ENCODE measurements around the gene MAPK1IP1L. TPM values are rescaled to one million over a fixed set of nuclear protein-coding genes. Genes with fewer than 3 reads are reported as not detected.
"Not testable (repeated sequence)": the region's sequence is repeated elsewhere in the genome, so short reads cannot be mapped to it uniquely, and the experiment has no call there.

The MAPK1IP1L gene
- total RNA-seq, 6 experiments from 2014 or later: 114 to 150 (median 126) TPM

DNA sequence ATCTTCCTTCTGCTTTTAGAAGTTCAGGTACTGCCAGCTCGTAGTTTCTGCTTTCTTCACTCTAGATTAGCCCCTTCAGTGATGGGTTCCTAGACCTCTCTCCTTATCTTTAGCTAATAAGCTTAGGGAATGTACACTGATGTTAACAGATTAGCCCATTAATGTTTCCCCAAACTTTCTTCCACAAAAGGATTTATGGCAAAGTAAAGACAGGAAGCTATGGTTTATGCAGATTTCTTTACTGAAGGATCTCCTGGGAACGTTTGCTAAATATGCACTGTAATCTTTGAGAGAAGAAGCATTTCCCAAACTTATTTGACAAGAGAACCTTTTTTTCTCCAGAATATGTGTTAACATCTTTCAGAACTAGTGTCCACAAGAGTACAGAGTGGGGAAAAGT lies 20.3 kb upstream of the MAPK1IP1L start:
- Mint-ChIP-seq H3K27ac (peak overlapping the region; percentile 23), H3K9me3 (no peaks in the 10 kb centered on the region), H3K4me3 (no peak overlapping the region), H3K27me3 (ENCODE audit: insufficient read depth) (no peaks in the 10 kb centered on the region), H3K4me1 (ENCODE audit: low read depth) (peaks cover 43% of the 10 kb centered on the region), H3K36me3 (ENCODE audit: low read depth) (peaks cover 12% of the 10 kb centered on the region; the same call in 1 of the 2 replicates)
- no peak for DNase-seq
- TF ChIP-seq, protein P1, sequence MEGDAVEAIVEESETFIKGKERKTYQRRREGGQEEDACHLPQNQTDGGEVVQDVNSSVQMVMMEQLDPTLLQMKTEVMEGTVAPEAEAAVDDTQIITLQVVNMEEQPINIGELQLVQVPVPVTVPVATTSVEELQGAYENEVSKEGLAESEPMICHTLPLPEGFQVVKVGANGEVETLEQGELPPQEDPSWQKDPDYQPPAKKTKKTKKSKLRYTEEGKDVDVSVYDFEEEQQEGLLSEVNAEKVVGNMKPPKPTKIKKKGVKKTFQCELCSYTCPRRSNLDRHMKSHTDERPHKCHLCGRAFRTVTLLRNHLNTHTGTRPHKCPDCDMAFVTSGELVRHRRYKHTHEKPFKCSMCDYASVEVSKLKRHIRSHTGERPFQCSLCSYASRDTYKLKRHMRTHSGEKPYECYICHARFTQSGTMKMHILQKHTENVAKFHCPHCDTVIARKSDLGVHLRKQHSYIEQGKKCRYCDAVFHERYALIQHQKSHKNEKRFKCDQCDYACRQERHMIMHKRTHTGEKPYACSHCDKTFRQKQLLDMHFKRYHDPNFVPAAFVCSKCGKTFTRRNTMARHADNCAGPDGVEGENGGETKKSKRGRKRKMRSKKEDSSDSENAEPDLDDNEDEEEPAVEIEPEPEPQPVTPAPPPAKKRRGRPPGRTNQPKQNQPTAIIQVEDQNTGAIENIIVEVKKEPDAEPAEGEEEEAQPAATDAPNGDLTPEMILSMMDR (IDR thresholded peaks at IDR 0.05): no peak

DNA sequence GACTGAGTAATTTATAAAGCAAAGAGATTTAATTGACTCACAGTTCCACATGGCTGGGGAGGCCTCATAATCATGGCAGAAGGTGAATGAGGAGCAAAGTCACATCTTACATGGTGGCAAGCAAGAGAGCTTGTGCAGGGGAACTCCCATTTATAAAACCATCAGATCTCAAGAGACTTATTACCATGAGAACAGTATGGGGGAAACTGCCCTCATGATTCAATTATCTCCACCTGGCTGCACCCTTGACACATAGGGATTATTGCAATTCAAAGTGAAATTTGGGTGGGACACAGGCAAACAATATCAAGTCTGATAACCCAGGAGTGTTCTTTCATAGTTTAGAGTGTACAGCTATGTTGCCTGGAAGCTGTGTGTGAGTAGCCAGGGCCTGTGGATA lies 13.5 kb upstream of the MAPK1IP1L start:
- not testable (repeated sequence) for H3K27ac Mint-ChIP-seq; H3K27me3 Mint-ChIP-seq (ENCODE audit: insufficient read depth); H3K4me3 Mint-ChIP-seq; H3K9me3 Mint-ChIP-seq; DNase-seq
- Mint-ChIP-seq H3K4me1 (ENCODE audit: low read depth) (peaks cover 13% of the 10 kb centered on the region), H3K36me3 (ENCODE audit: low read depth) (peaks cover 29% of the 10 kb centered on the region)

DNA sequence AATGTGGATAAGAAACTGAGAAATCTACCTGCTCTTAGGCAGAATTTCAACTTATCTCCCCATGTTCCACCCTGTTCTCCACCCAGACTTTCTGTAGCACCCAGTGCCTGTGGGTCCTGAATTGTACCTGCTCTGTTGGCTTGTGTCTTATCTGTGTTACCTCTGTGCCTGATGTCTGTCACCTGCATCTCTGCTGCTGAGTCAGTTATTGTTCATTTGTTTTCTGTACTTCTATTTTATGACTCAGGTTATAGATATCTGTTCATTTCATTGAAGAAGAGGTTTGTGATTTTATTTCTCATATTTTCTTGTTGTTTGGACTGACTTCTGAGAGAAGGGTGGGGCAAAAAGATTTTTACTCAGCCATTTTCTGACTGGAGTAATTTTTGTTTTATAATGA lies 12.7 kb upstream of the MAPK1IP1L start:
- Mint-ChIP-seq H3K27me3 (ENCODE audit: insufficient read depth) (peaks cover 2% of the 10 kb centered on the region), H3K9me3 (no peaks in the 10 kb centered on the region), H3K36me3 (ENCODE audit: low read depth) (peaks cover 37% of the 10 kb centered on the region), H3K4me1 (ENCODE audit: low read depth) (peaks cover 13% of the 10 kb centered on the region), H3K27ac (peak overlapping the region; percentile 43), H3K4me3 (no peak overlapping the region)
- DNase-seq: no peak
- TF ChIP-seq, protein P1 (IDR thresholded peaks at IDR 0.05): no peak

DNA sequence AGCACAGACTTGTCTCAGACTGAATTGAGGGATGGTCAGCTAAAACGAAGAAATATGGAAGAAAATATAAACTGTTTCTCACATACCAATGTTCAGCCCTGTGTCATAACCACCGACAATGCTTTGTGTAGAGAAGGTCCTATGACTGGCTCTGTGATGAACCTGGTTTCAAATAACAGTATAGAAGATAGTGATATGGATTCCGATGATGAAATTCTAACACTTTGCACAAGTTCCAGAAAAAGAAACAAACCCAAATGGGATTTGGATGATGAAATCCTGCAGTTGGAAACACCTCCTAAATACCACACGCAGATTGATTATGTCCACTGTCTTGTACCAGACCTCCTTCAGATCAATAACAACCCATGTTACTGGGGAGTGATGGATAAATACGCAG lies 7.9 kb upstream of the MAPK1IP1L start:
- TF ChIP-seq, protein P1 (IDR thresholded peaks at IDR 0.05): no peak
- peaks cover 15% of the 10 kb centered on the region for H3K36me3 Mint-ChIP-seq (ENCODE audit: low read depth)
- peaks cover 2% of the 10 kb centered on the region for H3K27me3 Mint-ChIP-seq (ENCODE audit: insufficient read depth)
- no peak overlapping the region for H3K4me3 Mint-ChIP-seq
- H3K27ac Mint-ChIP-seq: no peak overlapping the region
- H3K4me1 Mint-ChIP-seq (ENCODE audit: low read depth): peaks cover 10% of the 10 kb centered on the region
- H3K9me3 Mint-ChIP-seq: no peaks in the 10 kb centered on the region
- no peak for DNase-seq

DNA sequence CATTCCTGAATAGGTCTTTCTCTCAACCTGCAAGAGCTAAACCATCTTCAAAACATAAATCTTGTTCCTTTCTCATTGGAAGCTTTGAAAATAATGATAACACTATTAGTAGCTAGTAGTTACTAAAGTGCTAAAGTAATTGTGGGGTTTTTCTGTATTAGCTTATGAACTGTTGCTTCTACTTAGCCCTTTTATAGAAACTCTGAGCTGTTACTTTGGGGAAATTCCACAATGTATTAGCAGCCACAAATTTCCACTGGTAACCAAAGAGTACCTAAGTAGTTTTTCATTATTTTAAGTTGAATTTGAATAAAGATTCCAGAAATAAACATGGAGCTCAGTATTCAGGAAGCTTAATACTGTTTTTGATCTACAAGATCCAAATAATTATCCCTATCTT lies 6.4 kb upstream of the MAPK1IP1L start:
- DNase-seq: no peak
- Mint-ChIP-seq H3K9me3 (no peaks in the 10 kb centered on the region), H3K27ac (no peak overlapping the region), H3K4me3 (no peak overlapping the region), H3K27me3 (ENCODE audit: insufficient read depth) (no peaks in the 10 kb centered on the region; the same call in 1 of the 2 replicates), H3K36me3 (ENCODE audit: low read depth) (peaks cover 15% of the 10 kb centered on the region), H3K4me1 (ENCODE audit: low read depth) (no peaks in the 10 kb centered on the region)
- TF ChIP-seq, protein P1 (IDR thresholded peaks at IDR 0.05): no peak

DNA sequence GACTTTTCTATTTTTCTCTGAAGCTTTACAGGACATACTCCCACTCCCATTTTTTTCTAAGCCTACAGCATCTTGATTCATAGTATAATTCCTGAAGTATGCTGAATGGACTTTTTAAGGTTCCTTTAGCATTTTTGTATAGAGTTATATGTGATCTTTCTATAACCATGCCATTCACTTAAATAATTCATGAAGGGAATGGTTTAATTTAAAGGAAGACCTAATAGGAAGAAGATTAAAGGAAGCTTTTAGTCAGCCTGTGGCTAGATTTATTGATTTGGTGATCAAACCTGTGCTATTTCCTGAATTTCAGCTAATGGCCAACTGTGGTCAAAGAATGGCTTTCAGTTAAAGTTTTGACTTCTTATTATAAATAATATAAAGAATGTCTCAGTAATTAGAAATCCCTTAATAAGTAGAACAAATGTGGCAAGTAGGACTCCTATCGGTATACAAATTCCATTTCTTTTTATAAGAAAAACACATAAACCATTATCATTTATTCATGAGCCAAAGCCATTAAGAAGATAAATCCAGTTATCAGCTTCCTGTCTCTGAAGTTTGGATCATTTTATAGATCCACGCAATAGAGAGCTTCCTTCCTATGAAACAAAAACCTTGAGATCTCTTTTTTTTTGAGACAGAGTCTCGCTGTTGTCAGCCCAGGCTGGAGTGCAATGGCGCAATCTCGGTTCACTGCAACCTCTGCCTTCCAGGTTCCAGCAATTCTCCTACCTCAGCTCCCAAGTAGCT lies 4.0 kb upstream of the MAPK1IP1L start:
- TF ChIP-seq, protein P1 (IDR thresholded peaks at IDR 0.05): no peak
- DNase-seq: no peak
- no peaks in the 10 kb centered on the region for H3K9me3 Mint-ChIP-seq
- no peaks in the 10 kb centered on the region; the same call in 1 of the 2 replicates for H3K27me3 Mint-ChIP-seq (ENCODE audit: insufficient read depth)
- H3K27ac Mint-ChIP-seq: no peak overlapping the region
- H3K4me1 Mint-ChIP-seq (ENCODE audit: low read depth): peaks cover 10% of the 10 kb centered on the region
- no peak overlapping the region for H3K4me3 Mint-ChIP-seq
- peaks cover 20% of the 10 kb centered on the region for H3K36me3 Mint-ChIP-seq (ENCODE audit: low read depth)

All from HFFc6 (cell line).